Tibial artery (tissue), 4 donors: Measurements from ENCODE around the gene STK32C.
"Not testable (repeated sequence)": the region's sequence is repeated elsewhere in the genome, so short reads cannot be mapped to it uniquely, and the experiment has no call there.

Source experiments
- DNase-seq, 2 donors: peaks; one replicate each; pipeline ENCODE4 v3.0.0-alpha.2; 2019
- H3K27ac ChIP-seq, 2 donors: fragments of 200-600 bp; sonication (generic) in 1 of 2; 1 replicate in 1 of 2; 2 replicates in 1 of 2; pipeline ENCODE4 v1.5.1; 2018 to 2019; ENCODE audit warnings: mild to moderate bottlenecking in 1 of 2
- H3K27me3 ChIP-seq, 2 donors: fragments of 200-600 bp; sonication (generic) in 1 of 2; one replicate each; pipeline versions ENCODE4 v1.5.1 to v1.6.0; 2016 to 2019
- H3K36me3 ChIP-seq, 3 donors: fragments of 200-600 bp; sonication (generic) in 2 of 3; one replicate each; pipeline ENCODE4 v1.5.1; 2016 to 2019; ENCODE audit warnings: mild to moderate bottlenecking in 2 of 3
- H3K4me1 ChIP-seq, 4 donors: fragments of 200-600 bp; sonication (generic) in 2 of 4; 1 replicate in 3 of 4; 2 replicates in 1 of 4; pipeline ENCODE4 v1.5.1; 2016 to 2019
- H3K4me3 ChIP-seq, 2 donors: fragments of 200-600 bp; sonication (generic) in 1 of 2; 1 replicate in 1 of 2; 2 replicates in 1 of 2; pipeline ENCODE4 v1.5.1; 2018 to 2019; ENCODE audit warnings: mild to moderate bottlenecking in 2 of 2
- H3K9me3 ChIP-seq, 3 donors: fragments of 200-600 bp; sonication (generic) in 1 of 3; one replicate each; pipeline ENCODE4 v1.5.1; 2016 to 2019
- intact Hi-C: fragments of 100-400 bp; cut with DNase I; formaldehyde crosslinking; loops from one replicate; pipeline ENCODE4 v1.15.0; 2023; ENCODE audit warnings: low total_unique reads
- TF ChIP-seq, protein P1 (sequence below), 2 experiments: fragments of 200-600 bp in 1 of 2; fragments of 450-650 bp in 1 of 2; IDR thresholded peaks; one replicate each; pipeline ENCODE4 v1.5.1; 2017 to 2019; ENCODE audit warnings: antibody characterized with exemption in 2 of 2, mild to moderate bottlenecking in 1 of 2, moderate library complexity in 1 of 2

STK32C gene

DNA sequence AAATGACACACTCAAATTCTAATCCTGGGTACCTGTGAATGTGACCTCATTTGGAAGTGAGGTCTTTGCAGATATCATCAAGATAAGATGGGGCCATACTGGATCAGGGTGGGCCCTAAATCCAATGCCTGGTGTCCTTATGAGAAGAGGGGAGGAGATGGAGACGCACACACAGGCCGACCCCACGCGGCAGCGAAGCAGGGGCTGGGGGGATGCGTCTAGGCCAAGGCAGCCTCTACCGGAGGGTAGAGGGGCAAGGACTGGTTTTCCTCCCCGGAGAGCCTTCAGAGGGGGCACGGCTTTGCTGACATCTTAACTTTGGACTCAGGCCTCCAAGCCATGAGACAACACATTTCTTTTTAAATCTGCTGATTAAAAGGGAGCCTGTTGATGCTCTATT, 87.7 kb downstream of the STK32C start:
- TF ChIP-seq, protein P1, sequence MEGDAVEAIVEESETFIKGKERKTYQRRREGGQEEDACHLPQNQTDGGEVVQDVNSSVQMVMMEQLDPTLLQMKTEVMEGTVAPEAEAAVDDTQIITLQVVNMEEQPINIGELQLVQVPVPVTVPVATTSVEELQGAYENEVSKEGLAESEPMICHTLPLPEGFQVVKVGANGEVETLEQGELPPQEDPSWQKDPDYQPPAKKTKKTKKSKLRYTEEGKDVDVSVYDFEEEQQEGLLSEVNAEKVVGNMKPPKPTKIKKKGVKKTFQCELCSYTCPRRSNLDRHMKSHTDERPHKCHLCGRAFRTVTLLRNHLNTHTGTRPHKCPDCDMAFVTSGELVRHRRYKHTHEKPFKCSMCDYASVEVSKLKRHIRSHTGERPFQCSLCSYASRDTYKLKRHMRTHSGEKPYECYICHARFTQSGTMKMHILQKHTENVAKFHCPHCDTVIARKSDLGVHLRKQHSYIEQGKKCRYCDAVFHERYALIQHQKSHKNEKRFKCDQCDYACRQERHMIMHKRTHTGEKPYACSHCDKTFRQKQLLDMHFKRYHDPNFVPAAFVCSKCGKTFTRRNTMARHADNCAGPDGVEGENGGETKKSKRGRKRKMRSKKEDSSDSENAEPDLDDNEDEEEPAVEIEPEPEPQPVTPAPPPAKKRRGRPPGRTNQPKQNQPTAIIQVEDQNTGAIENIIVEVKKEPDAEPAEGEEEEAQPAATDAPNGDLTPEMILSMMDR (IDR thresholded peaks at IDR 0.05) = no peak

DNA sequence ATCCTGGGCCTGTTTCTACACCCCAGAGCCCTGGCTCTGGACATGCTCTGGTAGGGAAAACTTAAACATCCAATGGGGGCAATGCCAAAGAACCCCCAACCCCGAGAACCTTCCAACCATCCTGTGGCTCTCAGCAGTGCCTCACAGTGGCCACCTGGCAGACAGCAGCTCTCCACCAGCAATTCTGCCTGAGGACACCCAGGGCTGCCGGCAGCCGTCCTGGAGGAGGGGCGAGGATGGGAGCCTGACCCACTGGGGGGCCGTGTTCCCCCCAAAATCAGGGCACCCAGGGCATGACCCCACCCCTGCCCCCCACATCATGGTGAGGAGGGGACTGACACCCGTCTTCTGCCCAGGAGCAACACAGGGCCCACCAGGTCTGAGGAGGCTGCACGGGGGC, 88.3 kb downstream of the STK32C start:
- intact Hi-C loops = no loop called here
- DNase-seq = no peak
- H3K27me3 ChIP-seq = peaks cover 0 to 3% of the 10 kb centered on the region in 2 donors

More for the DNA sequence above, 87.7 kb downstream of the STK32C start:
- Histone ChIP-seq H3K4me3 (no peak overlapping the region), H3K27ac (no peak overlapping the region), H3K9me3 (peaks cover 0 to 11% (median 1%) of the 10 kb centered on the region in 3 donors), H3K36me3 (no peaks in the 10 kb centered on the region), H3K4me1 (no peaks in the 10 kb centered on the region), H3K27me3 (peaks cover 0 to 3% of the 10 kb centered on the region in 2 donors)
- intact Hi-C loops = loop anchor here (5.0 kb wide), 1 partner anchor 237 kb away; no protein-coding TSS in a partner anchor
- DNase-seq = no peak

DNA sequence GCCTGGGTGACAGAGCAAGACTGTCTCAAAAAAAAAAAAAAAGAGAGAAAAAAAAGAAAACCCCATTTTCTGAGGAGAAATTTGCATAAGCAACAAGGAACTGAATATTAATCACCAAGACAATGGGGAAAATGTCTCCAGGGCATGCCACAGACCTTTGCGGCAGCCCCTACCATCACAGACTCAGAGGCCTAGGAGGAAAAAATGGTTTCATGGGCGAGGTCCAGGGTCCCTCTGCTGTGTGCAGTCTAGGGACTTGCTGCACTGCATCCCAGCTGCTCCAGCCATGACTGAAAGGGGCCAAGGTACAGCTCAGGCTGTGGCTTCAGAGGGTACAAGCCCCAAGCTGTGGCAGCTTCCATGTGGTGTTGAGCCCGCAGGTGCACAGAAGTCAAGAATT, 91.3 kb downstream of the STK32C start:
- H3K27me3 ChIP-seq, H3K4me3 ChIP-seq, H3K27ac ChIP-seq, H3K36me3 ChIP-seq, H3K4me1 ChIP-seq, DNase-seq, intact Hi-C loops: not testable (repeated sequence)
- H3K9me3 ChIP-seq = peaks cover 3 to 25% (median 23%) of the 10 kb centered on the region in 3 donors

More for the DNA sequence above, 88.3 kb downstream of the STK32C start:
- Histone ChIP-seq H3K27ac (no peak overlapping the region), H3K36me3 (no peaks in the 10 kb centered on the region), H3K4me3 (no peak overlapping the region), H3K4me1 (no peaks in the 10 kb centered on the region), H3K9me3 (peaks cover under 1 to 11% (median 7%) of the 10 kb centered on the region in 3 donors)
- TF ChIP-seq, protein P1 (IDR thresholded peaks at IDR 0.05) = no peak

DNA sequence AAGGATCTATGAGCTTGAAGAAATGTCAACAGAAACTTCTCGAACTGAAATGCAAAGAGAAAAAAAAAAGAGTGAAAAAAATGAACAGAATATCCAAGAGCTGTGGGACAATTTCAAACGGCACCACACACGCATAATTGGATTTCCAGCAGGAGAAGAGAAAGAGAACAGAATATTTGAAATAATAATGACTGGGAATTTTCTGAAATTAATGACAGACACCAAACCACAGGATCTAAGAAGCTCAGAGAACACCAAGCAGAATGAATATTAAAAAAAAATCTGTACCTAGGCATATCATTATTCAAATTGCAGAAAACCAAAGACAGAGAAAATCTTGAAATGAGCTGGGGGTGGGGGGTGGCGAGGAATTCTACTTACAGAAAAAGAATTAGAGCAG, 93.8 kb downstream of the STK32C start:
- no peak overlapping the region for H3K4me3 ChIP-seq
- intact Hi-C loops = no loop called here
- TF ChIP-seq, protein P1 (IDR thresholded peaks at IDR 0.05) = no peak
- DNase-seq = no peak
- no peaks in the 10 kb centered on the region for H3K4me1 ChIP-seq
- peaks cover 3 to 25% (median 23%) of the 10 kb centered on the region in 3 donors for H3K9me3 ChIP-seq
- no peak overlapping the region for H3K27ac ChIP-seq
- H3K27me3 ChIP-seq = no peaks in the 10 kb centered on the region
- H3K36me3 ChIP-seq = peaks cover 0 to 5% (median 0%) of the 10 kb centered on the region in 3 donors

DNA sequence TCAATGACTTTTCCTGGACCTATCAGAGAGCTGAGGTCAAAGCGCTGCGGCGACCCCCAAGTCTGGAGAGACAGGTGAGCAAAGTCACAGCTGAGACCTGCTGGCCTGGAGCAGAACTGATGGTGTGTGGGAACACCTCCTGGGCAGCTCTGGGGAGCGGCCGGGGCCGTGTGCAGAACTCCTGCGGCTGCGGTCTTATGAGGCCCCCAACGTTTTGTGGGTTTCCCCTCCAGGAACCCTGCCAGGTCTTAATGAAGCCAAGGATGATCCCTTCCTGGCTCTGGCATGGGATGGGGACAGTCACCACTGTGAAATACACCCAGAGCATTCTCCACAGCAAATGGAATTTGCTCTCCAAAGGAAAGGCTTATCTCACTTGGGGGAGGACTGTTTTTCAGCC, 94.9 kb downstream of the STK32C start:
- Histone ChIP-seq H3K27me3 (no peaks in the 10 kb centered on the region), H3K36me3 (peaks cover 0 to 6% (median 0%) of the 10 kb centered on the region in 3 donors), H3K4me1 (no peaks in the 10 kb centered on the region), H3K27ac (no peak overlapping the region), H3K4me3 (no peak overlapping the region), H3K9me3 (peaks cover 3 to 25% (median 23%) of the 10 kb centered on the region in 3 donors)
- DNase-seq = no peak
- intact Hi-C loops = no loop called here
- TF ChIP-seq, protein P1 (IDR thresholded peaks at IDR 0.05) = no peak

DNA sequence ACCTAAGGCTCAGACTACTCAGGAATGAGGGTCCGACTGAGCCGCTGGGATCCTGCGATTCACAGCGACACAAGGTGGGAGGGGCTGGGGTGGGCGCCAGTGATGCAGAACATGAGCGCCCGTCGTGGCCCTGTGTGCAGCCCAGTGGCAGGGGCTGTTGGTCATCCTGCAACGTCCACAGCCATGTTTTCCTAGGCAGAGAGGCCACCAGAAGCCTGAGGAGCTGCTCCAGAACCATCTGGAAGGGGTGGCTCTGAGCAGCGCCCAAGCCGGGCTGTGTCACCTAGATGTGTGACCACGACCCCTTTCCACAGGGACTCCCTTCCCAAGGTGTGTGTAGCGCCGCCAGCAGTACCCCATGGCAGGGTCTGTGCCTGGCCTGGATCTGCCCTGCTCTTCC, 96.5 kb downstream of the STK32C start:
- intact Hi-C loops = no loop called here
- Histone ChIP-seq H3K36me3 (peaks cover 0 to 14% (median 0%) of the 10 kb centered on the region in 3 donors), H3K9me3 (peaks cover 3 to 25% (median 16%) of the 10 kb centered on the region in 3 donors), H3K27me3 (no peaks in the 10 kb centered on the region), H3K4me3 (no peak overlapping the region), H3K27ac (no peak overlapping the region), H3K4me1 (no peaks in the 10 kb centered on the region)
- no peak for DNase-seq
- TF ChIP-seq, protein P1 (IDR thresholded peaks at IDR 0.05) = no peak
